Type B pancreatic cell (in vitro differentiated cells): ENCODE results near the gene BRAF. TPM values are rescaled to one million over a fixed set of nuclear protein-coding genes. Genes with fewer than 3 reads are reported as not detected.
"Not testable (repeated sequence)": the region's sequence is repeated elsewhere in the genome, so short reads cannot be mapped to it uniquely, and the experiment has no call there.

Source experiments
- DNase-seq: peaks from one replicate; pipeline ENCODE4 v3.0.0; 2021; ENCODE audit warnings: mixed read lengths; ENCODE audit not compliant: unreplicated experiment; ENCODE audit errors: extremely low spot score
- H3K27ac Mint-ChIP-seq: 2 replicates; pipeline ENCODE4 v1.8.0; 2021; ENCODE audit warnings: mild to moderate bottlenecking, mixed read lengths
- H3K27me3 Mint-ChIP-seq: 2 replicates; pipeline ENCODE4 v1.8.0; 2021; ENCODE audit warnings: mixed read lengths
- H3K36me3 Mint-ChIP-seq: 2 replicates; pipeline ENCODE4 v1.8.0; 2021; ENCODE audit warnings: mixed read lengths
- H3K4me1 Mint-ChIP-seq: one replicate; pipeline ENCODE4 v1.8.0; 2021; ENCODE audit warnings: mixed read lengths; ENCODE audit not compliant: unreplicated experiment
- H3K4me3 Mint-ChIP-seq: 2 replicates; pipeline ENCODE4 v1.8.0; 2021; ENCODE audit warnings: mild to moderate bottlenecking, mixed read lengths
- H3K9me3 Mint-ChIP-seq: 2 replicates; pipeline ENCODE4 v1.8.0; 2021; ENCODE audit warnings: mixed read lengths
- CTCF ChIP-seq: fragments of 200-600 bp; sonication (generic); conservative IDR thresholded peaks from 2 replicates; pipeline ENCODE4 v1.5.0; 2021; ENCODE audit warnings: antibody characterized with exemption, mild to moderate bottlenecking
- total RNA-seq: library from RNA; stranded (reverse); gene quantifications from 2 replicates; pipeline ENCODE4 v1.2.1, GENCODE V29; 2021; ENCODE audit warnings: low replicate concordance

The BRAF gene
- total RNA-seq, 1 donor from 2014 or later, result 34.4 TPM

GRCh38 chr7:140754506-140754905, 170.2 kb downstream of the BRAF start:
- Mint-ChIP-seq H3K4me3 (no peak overlapping the region), H3K4me1 (no peaks in the 10 kb centered on the region), H3K27me3 (no peaks in the 10 kb centered on the region), H3K36me3 (peaks cover 21% of the 10 kb centered on the region), H3K9me3 (no peaks in the 10 kb centered on the region), H3K27ac (no peak overlapping the region)
- TF ChIP-seq CTCF, result no peak
- no peak for DNase-seq

DNA sequence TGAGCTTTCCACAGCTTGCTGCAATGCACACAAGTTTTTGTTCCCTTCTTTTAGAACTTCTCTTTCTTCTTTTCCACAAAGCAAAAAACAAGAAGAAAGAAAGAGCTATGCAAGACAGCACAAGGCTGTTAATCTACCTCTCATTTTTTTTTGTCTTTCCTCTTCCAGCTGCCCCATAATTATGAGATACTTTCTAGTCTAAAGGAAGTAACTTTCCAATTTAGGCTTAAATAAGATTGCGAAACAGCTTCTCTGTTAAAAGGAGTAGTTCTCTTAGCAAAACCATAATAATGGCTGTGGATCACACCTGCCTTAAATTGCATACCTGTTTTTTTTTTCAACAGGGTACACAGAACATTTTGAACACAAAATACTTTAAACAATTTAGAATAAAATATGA, 172.2 kb downstream of the BRAF start:
- H3K27ac Mint-ChIP-seq, result no peak overlapping the region
- no peaks in the 10 kb centered on the region for H3K27me3 Mint-ChIP-seq
- H3K4me3 Mint-ChIP-seq, result no peak overlapping the region
- DNase-seq, result no peak
- no peaks in the 10 kb centered on the region for H3K4me1 Mint-ChIP-seq
- no peak for TF ChIP-seq CTCF
- H3K9me3 Mint-ChIP-seq, result no peaks in the 10 kb centered on the region
- H3K36me3 Mint-ChIP-seq, result peaks cover 15% of the 10 kb centered on the region

- Mint-ChIP-seq H3K27ac (no peak overlapping the region), H3K4me3 (no peak overlapping the region), H3K4me1 (no peaks in the 10 kb centered on the region), H3K9me3 (no peaks in the 10 kb centered on the region), H3K36me3 (peaks cover 10% of the 10 kb centered on the region), H3K27me3 (no peaks in the 10 kb centered on the region)
- TF ChIP-seq CTCF, result no peak
- no peak for DNase-seq
Measured at GRCh38 chr7:140746751-140747150, 178.0 kb downstream of the BRAF start.

- Mint-ChIP-seq H3K27me3 (no peaks in the 10 kb centered on the region), H3K4me1 (no peaks in the 10 kb centered on the region), H3K36me3 (peaks cover 14% of the 10 kb centered on the region), H3K4me3 (no peak overlapping the region), H3K9me3 (no peaks in the 10 kb centered on the region), H3K27ac (no peak overlapping the region)
- TF ChIP-seq CTCF, result no peak
- no peak for DNase-seq
Measured at GRCh38 chr7:140745266-140746058, 179.3 kb downstream of the BRAF start.

DNA sequence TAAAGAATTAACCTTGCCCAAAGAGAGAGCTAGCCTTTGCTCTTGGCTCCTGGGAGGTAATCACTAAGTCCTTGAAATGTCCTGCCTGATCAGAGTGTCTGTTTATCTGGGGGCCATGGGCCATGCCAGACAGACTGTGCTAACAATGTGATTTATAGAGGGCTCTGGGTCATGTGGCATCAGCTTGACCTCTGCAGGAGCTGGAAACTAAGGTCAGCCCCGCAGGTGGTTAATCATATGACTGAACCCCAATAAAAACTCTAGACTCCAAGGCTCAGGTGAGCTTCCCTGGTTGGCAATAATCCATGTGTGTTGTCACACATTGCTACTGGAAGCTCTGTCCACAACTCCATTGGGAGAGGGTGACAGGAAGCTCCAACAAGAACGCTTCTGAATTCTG, 180.7 kb downstream of the BRAF start:
- TF ChIP-seq CTCF, result no peak
- H3K27ac Mint-ChIP-seq, result peak overlapping the region; percentile 48
- peaks cover 18% of the 10 kb centered on the region for H3K36me3 Mint-ChIP-seq
- no peaks in the 10 kb centered on the region for H3K27me3 Mint-ChIP-seq
- DNase-seq, result no peak
- H3K4me3 Mint-ChIP-seq, result no peak overlapping the region
- H3K4me1 Mint-ChIP-seq, result no peaks in the 10 kb centered on the region
- no peaks in the 10 kb centered on the region for H3K9me3 Mint-ChIP-seq

DNA sequence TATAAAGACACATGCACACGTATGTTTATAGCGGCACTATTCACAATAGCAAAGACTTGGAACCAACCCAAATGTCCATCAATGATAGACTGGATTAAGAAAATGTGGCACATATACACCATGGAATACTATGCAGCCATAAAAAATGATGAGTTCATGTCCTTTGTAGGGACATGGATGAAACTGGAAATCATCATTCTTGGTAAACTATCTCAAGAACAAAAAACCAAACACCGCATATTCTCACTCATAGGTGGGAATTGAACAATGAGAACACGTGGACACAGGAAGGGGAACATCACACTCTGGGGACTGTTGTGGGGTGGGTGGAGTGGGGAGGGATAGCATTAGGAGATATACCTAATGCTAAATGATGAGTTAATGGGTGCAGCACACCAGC, 181.5 kb downstream of the BRAF start:
- H3K4me1 Mint-ChIP-seq, H3K27ac Mint-ChIP-seq, H3K27me3 Mint-ChIP-seq, H3K9me3 Mint-ChIP-seq, H3K4me3 Mint-ChIP-seq, DNase-seq: not testable (repeated sequence)
- H3K36me3 Mint-ChIP-seq, result peaks cover 18% of the 10 kb centered on the region
